Measurements from ENCODE around the gene DNMT1.

GRCh38 chr19:10151521-10151920, 43.2 kb downstream of the DNMT1 start:
- no peak for TF ChIP-seq CTCF (IDR thresholded peaks at IDR 0.05)
- no peak for TF ChIP-seq POLR2AphosphoS5 (IDR thresholded peaks at IDR 0.05)
- TF ChIP-seq POLR2A (IDR thresholded peaks at IDR 0.05) = no peak
- no peak for TF ChIP-seq EP300 (IDR thresholded peaks at IDR 0.05)

All from upper lobe of left lung (tissue), 4 donors.